ENCODE data around the gene PXDN. TPM values are rescaled to one million over a fixed set of nuclear protein-coding genes. Genes with fewer than 3 reads are reported as not detected.
"Not testable (repeated sequence)": the region's sequence is repeated elsewhere in the genome, so short reads cannot be mapped to it uniquely, and the experiment has no call there.

The PXDN gene
- total and polyA plus RNA-seq, 8 donors, result 2.0 to 21.1 (median 4.2) TPM

DNA sequence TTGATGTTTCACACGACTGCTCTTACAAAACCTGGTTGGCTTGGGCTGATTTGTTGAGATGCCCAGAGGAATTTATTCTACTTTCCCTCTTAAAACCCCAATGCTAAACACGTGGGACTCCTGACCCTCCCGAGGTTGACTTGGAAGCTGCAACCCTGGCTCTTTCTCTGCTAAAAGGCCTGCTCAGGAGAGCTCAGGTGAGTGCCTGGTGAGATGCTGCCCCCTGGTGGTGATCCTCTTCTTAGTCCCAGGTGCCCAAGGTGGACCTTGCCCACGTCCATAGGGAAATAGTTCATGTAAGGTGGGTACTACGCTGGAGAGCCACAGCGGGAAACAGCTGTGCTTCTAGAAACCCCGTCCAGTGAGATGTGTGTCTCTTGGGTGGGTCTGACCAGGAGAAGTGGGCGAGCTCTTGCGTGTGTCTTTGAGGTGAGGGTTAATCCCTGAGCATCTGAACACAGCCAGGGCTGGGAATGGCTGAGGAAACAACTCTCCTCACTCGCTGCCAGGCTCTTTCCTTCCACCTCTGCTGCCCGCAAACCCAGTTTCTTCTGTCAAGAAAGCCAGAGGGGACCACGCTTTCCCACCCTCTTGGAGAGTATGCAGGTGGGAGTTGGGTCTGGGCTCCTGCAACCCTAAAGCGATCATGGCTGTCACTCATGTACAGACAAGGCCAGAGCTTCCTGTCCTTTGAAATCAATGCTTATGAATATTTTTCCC is 25.5 kb upstream of the PXDN start:
- H3K36me3 ChIP-seq, result no peaks in the 10 kb centered on the region
- no peaks in the 10 kb centered on the region for H3K4me1 ChIP-seq
- 38 to 42% methylated on average over 13 of the region's 13 CpGs for WGBS, 2 donors
- FAIRE-seq (no peak), ATAC-seq (peak; percentile 63 to 93 (median 86)), DNase-seq (peak; percentile 48 to 85 (median 70))
- peak; percentile 53 to 72 (median 64) for TF ChIP-seq CTCF (IDR thresholded peaks at IDR 0.05)
- intact Hi-C loops (cut with DNase I), result no loop called here
- no peaks in the 10 kb centered on the region for H3K27me3 ChIP-seq
- no peaks in the 10 kb centered on the region for H3K9me3 ChIP-seq
- H3K27ac ChIP-seq, result no peak overlapping the region
- no peak overlapping the region for H3K4me3 ChIP-seq

- intact Hi-C loops (cut with DNase I), result no loop called here
These were observed 23.8 kb upstream of the PXDN start for GRCh38 chr2:1767939-1768691.

GRCh38 chr2:1766851-1767811 is 22.8 kb upstream of the PXDN start:
- no peak for ATAC-seq

More at GRCh38 chr2:1767939-1768691, 23.8 kb upstream of the PXDN start:
- ATAC-seq (no peak), DNase-seq (peak in 1 of 6 donors; percentile 30), FAIRE-seq (no peak)
- Histone ChIP-seq H3K27ac (no peak overlapping the region), H3K27me3 (no peaks in the 10 kb centered on the region), H3K4me1 (no peaks in the 10 kb centered on the region), H3K36me3 (no peaks in the 10 kb centered on the region), H3K9me3 (no peaks in the 10 kb centered on the region), H3K4me3 (no peak overlapping the region)
- no peak for TF ChIP-seq CTCF (IDR thresholded peaks at IDR 0.05)
- 89 to 90% methylated on average over 23 of the region's 23 CpGs for WGBS, 2 donors

DNA sequence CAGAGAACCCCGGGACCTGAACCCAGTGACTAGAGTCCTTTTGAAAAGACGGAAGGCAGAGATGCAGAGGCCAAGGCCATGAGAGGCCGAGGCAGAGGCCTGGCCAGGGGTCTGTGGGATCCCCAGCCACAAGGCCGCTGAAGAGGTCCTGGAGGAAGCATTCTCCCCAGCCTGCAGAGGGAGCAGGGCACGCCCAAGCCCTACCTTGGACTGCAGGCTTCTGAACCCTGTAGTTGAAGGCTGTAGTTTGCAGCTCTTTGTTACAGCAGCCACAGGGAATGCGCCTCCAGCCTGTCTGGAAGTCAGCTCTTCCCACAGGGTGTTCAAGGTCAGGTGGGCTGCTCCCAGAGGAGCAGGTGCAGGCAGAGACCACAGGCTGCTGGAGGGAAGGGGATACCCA is 22.1 kb upstream of the PXDN start:
- intact Hi-C loops (cut with DNase I), result no loop called here

More at GRCh38 chr2:1766851-1767811, 22.8 kb upstream of the PXDN start:
- Histone ChIP-seq H3K4me3 (no peak overlapping the region), H3K27me3 (no peaks in the 10 kb centered on the region), H3K27ac (no peak overlapping the region), H3K9me3 (no peaks in the 10 kb centered on the region), H3K36me3 (no peaks in the 10 kb centered on the region), H3K4me1 (no peaks in the 10 kb centered on the region)
- DNase-seq, result peak in 2 of 6 donors; percentile 47 to 55
- 77 to 78% methylated on average over 29 to 30 of the region's 30 CpGs for WGBS, 2 donors
- intact Hi-C loops (cut with DNase I), result no loop called here
- FAIRE-seq, result no peak
- TF ChIP-seq CTCF (IDR thresholded peaks at IDR 0.05), result no peak

GRCh38 chr2:1765201-1765600 is 20.9 kb upstream of the PXDN start:
- FAIRE-seq; ATAC-seq; intact Hi-C loops (cut with DNase I): not testable (repeated sequence)

More for the DNA sequence above, 22.1 kb upstream of the PXDN start:
- ATAC-seq, result no peak
- WGBS, 2 donors, result 68 to 75% methylated on average over 6 of the region's 6 CpGs
- no peak for TF ChIP-seq CTCF (IDR thresholded peaks at IDR 0.05)
- Histone ChIP-seq H3K9me3 (no peaks in the 10 kb centered on the region), H3K36me3 (no peaks in the 10 kb centered on the region), H3K27ac (no peak overlapping the region), H3K4me1 (no peaks in the 10 kb centered on the region), H3K27me3 (no peaks in the 10 kb centered on the region), H3K4me3 (no peak overlapping the region)
- FAIRE-seq, result no peak
- peak in 1 of 6 donors; percentile 43 for DNase-seq

More at GRCh38 chr2:1765201-1765600, 20.9 kb upstream of the PXDN start:
- H3K4me1 ChIP-seq, H3K27me3 ChIP-seq, H3K4me3 ChIP-seq, DNase-seq, H3K36me3 ChIP-seq, H3K27ac ChIP-seq, H3K9me3 ChIP-seq: not testable (repeated sequence)
- 73 to 88% methylated on average over 2 of the region's 2 CpGs for WGBS, 2 donors
